WTC11 (cell line): Measurements from ENCODE around the gene BAIAP2.

Source experiments
- ATF2 ChIP-seq: sonication (generic); formaldehyde crosslinking; IDR thresholded peaks from 2 replicates; pipeline ENCODE4 v1.8.1; 2022; ENCODE audit warnings: low read depth, missing genetic modification reagents, borderline replicate concordance
- CTCF ChIP-seq: fragments of 200-600 bp; IDR thresholded peaks from 2 replicates; pipeline ENCODE4 v1.8.0; 2022; ENCODE audit warnings: antibody characterized with exemption
- E2F1 ChIP-seq: sonication (generic); formaldehyde crosslinking; IDR thresholded peaks from 2 replicates; pipeline ENCODE4 v1.8.0; 2022; ENCODE audit warnings: mild to moderate bottlenecking, missing genetic modification reagents
- ESRRA ChIP-seq: sonication (generic); formaldehyde crosslinking; IDR thresholded peaks from 2 replicates; pipeline ENCODE4 v1.8.1; 2022; ENCODE audit warnings: mild to moderate bottlenecking, missing genetic modification reagents, borderline replicate concordance
- KAT7 ChIP-seq: sonication (generic); formaldehyde crosslinking; IDR thresholded peaks from 2 replicates; pipeline ENCODE4 v1.8.1; 2023; ENCODE audit warnings: missing genetic modification reagents, mild to moderate bottlenecking, borderline replicate concordance
- MXD4 ChIP-seq: fragments of 250-450 bp; sonication (Bioruptor Pico); IDR thresholded peaks from 2 replicates; pipeline ENCODE4 v1.8.0; 2021; ENCODE audit warnings: mild to moderate bottlenecking, moderate library complexity, borderline replicate concordance
- NR2C2 ChIP-seq: sonication (generic); formaldehyde crosslinking; IDR thresholded peaks from 2 replicates; pipeline ENCODE4 v1.8.0; 2022; ENCODE audit warnings: mild to moderate bottlenecking, missing genetic modification reagents
- SMAD3 ChIP-seq: sonication (generic); formaldehyde crosslinking; IDR thresholded peaks from 2 replicates; pipeline ENCODE4 v1.8.0; 2022; ENCODE audit warnings: missing genetic modification reagents, mild to moderate bottlenecking, borderline replicate concordance
- SP1 ChIP-seq: sonication (generic); formaldehyde crosslinking; conservative IDR thresholded peaks from 2 replicates; pipeline ENCODE4 v1.8.1; 2022; ENCODE audit warnings: missing genetic modification reagents
- ZBTB43 ChIP-seq: sonication (generic); formaldehyde crosslinking; IDR thresholded peaks from 2 replicates; pipeline ENCODE4 v1.8.1; 2023; ENCODE audit warnings: mild to moderate bottlenecking, missing genetic modification reagents
- ZNF121 ChIP-seq: sonication (generic); formaldehyde crosslinking; IDR thresholded peaks from 2 replicates; pipeline ENCODE4 v1.8.0; 2023; ENCODE audit warnings: missing genetic modification reagents
- TF ChIP-seq, protein P1 (sequence below): sonication (generic); formaldehyde crosslinking; IDR thresholded peaks from 2 replicates; pipeline ENCODE4 v1.8.0; 2022; ENCODE audit warnings: mild to moderate bottlenecking, missing genetic modification reagents
- TF ChIP-seq, protein P2 (sequence below): sonication (generic); formaldehyde crosslinking; IDR thresholded peaks from 2 replicates; pipeline ENCODE4 v1.8.0; 2023; ENCODE audit warnings: mild to moderate bottlenecking, missing genetic modification reagents
- TF ChIP-seq, protein P3 (sequence below): sonication (generic); formaldehyde crosslinking; conservative IDR thresholded peaks from 2 replicates; pipeline ENCODE4 v1.8.1; 2022; ENCODE audit warnings: mild to moderate bottlenecking, missing genetic modification reagents

DNA sequence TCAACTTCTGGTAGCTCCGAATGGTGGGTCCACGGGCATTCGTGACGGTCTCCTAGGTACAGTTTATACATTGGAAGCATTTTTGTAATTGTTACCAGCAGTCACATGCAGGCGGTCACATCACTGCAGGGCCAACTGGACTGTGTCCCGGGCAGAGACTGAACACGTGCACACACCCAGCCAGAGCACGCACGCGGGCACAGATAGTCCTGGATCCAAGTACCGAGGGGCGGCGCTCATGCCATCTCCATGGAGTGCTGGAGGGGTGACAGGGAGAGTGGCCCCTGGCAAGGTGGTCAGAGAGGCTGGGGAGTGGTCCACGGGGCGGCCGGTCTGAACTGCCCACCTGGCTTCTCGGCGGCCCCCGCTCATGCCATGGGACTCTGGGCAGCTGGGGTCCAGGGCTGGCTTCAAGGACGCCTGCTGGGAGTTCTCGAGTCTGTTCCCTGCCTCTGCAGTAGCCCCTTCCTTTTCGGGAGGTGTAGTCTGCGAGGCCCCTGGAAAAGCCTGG is 34.2 kb downstream of the BAIAP2 start:
- TF ChIP-seq ESRRA (CRISPR knock-in tag) (no peak), SMAD3 (CRISPR knock-in tag) (no peak), CTCF (no peak), ZNF121 (CRISPR knock-in tag) (no peak), SP1 (CRISPR knock-in tag) (no peak), E2F1 (no peak), ATF2 (no peak), ZBTB43 (CRISPR knock-in tag) (no peak), MXD4 (CRISPR knock-in tag) (no peak), KAT7 (CRISPR knock-in tag) (no peak), NR2C2 (CRISPR knock-in tag) (no peak)
- TF ChIP-seq, protein P1, sequence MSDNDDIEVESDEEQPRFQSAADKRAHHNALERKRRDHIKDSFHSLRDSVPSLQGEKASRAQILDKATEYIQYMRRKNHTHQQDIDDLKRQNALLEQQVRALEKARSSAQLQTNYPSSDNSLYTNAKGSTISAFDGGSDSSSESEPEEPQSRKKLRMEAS (CRISPR knock-in tag) = no peak
- TF ChIP-seq, protein P2, sequence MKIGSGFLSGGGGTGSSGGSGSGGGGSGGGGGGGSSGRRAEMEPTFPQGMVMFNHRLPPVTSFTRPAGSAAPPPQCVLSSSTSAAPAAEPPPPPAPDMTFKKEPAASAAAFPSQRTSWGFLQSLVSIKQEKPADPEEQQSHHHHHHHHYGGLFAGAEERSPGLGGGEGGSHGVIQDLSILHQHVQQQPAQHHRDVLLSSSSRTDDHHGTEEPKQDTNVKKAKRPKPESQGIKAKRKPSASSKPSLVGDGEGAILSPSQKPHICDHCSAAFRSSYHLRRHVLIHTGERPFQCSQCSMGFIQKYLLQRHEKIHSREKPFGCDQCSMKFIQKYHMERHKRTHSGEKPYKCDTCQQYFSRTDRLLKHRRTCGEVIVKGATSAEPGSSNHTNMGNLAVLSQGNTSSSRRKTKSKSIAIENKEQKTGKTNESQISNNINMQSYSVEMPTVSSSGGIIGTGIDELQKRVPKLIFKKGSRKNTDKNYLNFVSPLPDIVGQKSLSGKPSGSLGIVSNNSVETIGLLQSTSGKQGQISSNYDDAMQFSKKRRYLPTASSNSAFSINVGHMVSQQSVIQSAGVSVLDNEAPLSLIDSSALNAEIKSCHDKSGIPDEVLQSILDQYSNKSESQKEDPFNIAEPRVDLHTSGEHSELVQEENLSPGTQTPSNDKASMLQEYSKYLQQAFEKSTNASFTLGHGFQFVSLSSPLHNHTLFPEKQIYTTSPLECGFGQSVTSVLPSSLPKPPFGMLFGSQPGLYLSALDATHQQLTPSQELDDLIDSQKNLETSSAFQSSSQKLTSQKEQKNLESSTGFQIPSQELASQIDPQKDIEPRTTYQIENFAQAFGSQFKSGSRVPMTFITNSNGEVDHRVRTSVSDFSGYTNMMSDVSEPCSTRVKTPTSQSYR (CRISPR knock-in tag) = no peak
- TF ChIP-seq, protein P3, sequence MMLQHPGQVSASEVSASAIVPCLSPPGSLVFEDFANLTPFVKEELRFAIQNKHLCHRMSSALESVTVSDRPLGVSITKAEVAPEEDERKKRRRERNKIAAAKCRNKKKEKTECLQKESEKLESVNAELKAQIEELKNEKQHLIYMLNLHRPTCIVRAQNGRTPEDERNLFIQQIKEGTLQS (CRISPR knock-in tag) = no peak
